Fibroblast of lung (primary cell): ENCODE results near the gene GRAP. TPM values are rescaled to one million over a fixed set of nuclear protein-coding genes. Genes with fewer than 3 reads are reported as not detected.

Source experiments
- DNase-seq, 2 donors: peaks; one replicate each; pipeline versions ENCODE4 v3.0.0 to v3.0.0-alpha.2; 2010; ENCODE audit warnings: low read depth in 2 of 2
- H2AFZ ChIP-seq: 2 replicates; pipeline ENCODE4 v1.5.1; 2012; ENCODE audit warnings: low read length, control low read depth, inconsistent platforms
- H3K27ac ChIP-seq: 2 replicates; pipeline ENCODE4 v1.5.1; 2011; ENCODE audit warnings: low read length, control low read depth; ENCODE audit not compliant: insufficient read depth
- H3K27me3 ChIP-seq: 2 replicates; pipeline ENCODE4 v1.5.1; 2011; ENCODE audit warnings: mild to moderate bottlenecking, low read length; ENCODE audit not compliant: control insufficient read depth, insufficient read depth
- H3K36me3 ChIP-seq: 2 replicates; pipeline ENCODE4 v1.5.1; 2011; ENCODE audit warnings: low read length; ENCODE audit not compliant: control insufficient read depth, insufficient read depth
- H3K4me1 ChIP-seq: 2 replicates; pipeline ENCODE4 v1.5.1; 2011; ENCODE audit warnings: low read length; ENCODE audit not compliant: control insufficient read depth, insufficient read depth; ENCODE audit errors: extremely low read depth
- H3K4me2 ChIP-seq: 2 replicates; pipeline ENCODE4 v1.5.1; 2011; ENCODE audit warnings: low read length, control low read depth; ENCODE audit not compliant: insufficient read depth; ENCODE audit errors: extremely low read depth
- H3K4me3 ChIP-seq, 4 experiments: fragments of 200-600 bp in 1 of 4; sonication (generic) in 1 of 4; replicated peaks in 1 of 4; 2 replicates each; pipeline ENCODE4 v1.5.1; 2011 to 2016; ENCODE audit warnings: low read length in 4 of 4, low read depth in 3 of 4, mild to moderate bottlenecking in 3 of 4, control low read depth in 2 of 4, inconsistent platforms in 1 of 4, mixed read lengths in 1 of 4; ENCODE audit not compliant: insufficient read depth in 1 of 4; ENCODE audit errors: control extremely low read depth in 1 of 4
- H3K79me2 ChIP-seq: 2 replicates; pipeline ENCODE4 v1.5.1; 2012; ENCODE audit warnings: mild to moderate bottlenecking, low read length, inconsistent platforms; ENCODE audit not compliant: control insufficient read depth, insufficient read depth
- H3K9ac ChIP-seq: 2 replicates; pipeline ENCODE4 v1.5.1; 2011; ENCODE audit warnings: mild to moderate bottlenecking, low read length, control low read depth; ENCODE audit not compliant: insufficient read depth
- H3K9me3 ChIP-seq: 2 replicates; pipeline ENCODE4 v1.5.1; 2012; ENCODE audit warnings: low read depth, low read length; ENCODE audit not compliant: control insufficient read depth, insufficient read depth
- H4K20me1 ChIP-seq: 2 replicates; pipeline ENCODE4 v1.5.1; 2011; ENCODE audit warnings: low read length; ENCODE audit not compliant: control insufficient read depth, insufficient read depth; ENCODE audit errors: extremely low read depth
- CTCF ChIP-seq, 2 donors: IDR thresholded peaks in 1 of 2; conservative IDR thresholded peaks in 1 of 2; 1 replicate in 1 of 2; 2 replicates in 1 of 2; pipeline ENCODE4 v1.5.1; 2011 to 2012; ENCODE audit warnings: low read length in 2 of 2, control low read depth in 1 of 2, inconsistent platforms in 1 of 2, low read depth in 1 of 2, mild to moderate bottlenecking in 1 of 2
- EZH2 ChIP-seq: IDR thresholded peaks from 2 replicates; pipeline ENCODE4 v1.5.1; 2012; ENCODE audit warnings: low read length, control low read depth, mild to moderate bottlenecking; ENCODE audit errors: missing control alignments
- polyA plus RNA-seq, 2 donors: library from polyadenylated mRNA; depleted of rRNA in 1 of 2; stranded (reverse) in 1 of 2; unstranded in 1 of 2; fragments of >200 nt; gene quantifications; 2 replicates each; pipeline ENCODE4 v1.2.1, GENCODE V29; 2011 to 2012; ENCODE audit warnings: missing spikeins in 1 of 2
- total RNA-seq: library from RNA; depleted of rRNA; stranded (reverse); fragments of >200 nt; gene quantifications from 2 replicates; pipeline ENCODE4 v1.2.1, GENCODE V29; 2014

Gene GRAP
- total and polyA plus RNA-seq, 2 donors (not counting 1 experiment from before 2014, with no cell fraction given), result 0.10 TPM; not detected in 1

GRCh38 chr17:18980682-18981334, 65.9 kb downstream of the GRAP start:
- DNase-seq, result peak in 1 of 2 donors; percentile 70
- no peak overlapping the region for H3K4me2 ChIP-seq

GRCh38 chr17:18978655-18979054, 68.1 kb downstream of the GRAP start:
- Histone ChIP-seq H3K4me3 (no peak overlapping the region), H3K27ac (no peak overlapping the region), H3K36me3 (peaks cover 8% of the 10 kb centered on the region), H4K20me1 (no peaks in the 10 kb centered on the region), H3K4me2 (no peak overlapping the region), H3K4me1 (peaks cover 16% of the 10 kb centered on the region), H3K9me3 (no peaks in the 10 kb centered on the region), H3K27me3 (no peaks in the 10 kb centered on the region), H3K79me2 (no peaks in the 10 kb centered on the region), H3K9ac (no peak overlapping the region), H2AFZ (no peak overlapping the region)
- DNase-seq, result no peak
- TF ChIP-seq EZH2 (no peak), CTCF (conservative IDR thresholded peaks at IDR 0.05 in 1 of 2, IDR thresholded peaks at IDR 0.05 in 1 of 2; ENCODE audit: low read depth in 1 of 2, low read length in 2 of 2) (no peak)

More at GRCh38 chr17:18980682-18981334, 65.9 kb downstream of the GRAP start:
- Histone ChIP-seq H3K79me2 (no peaks in the 10 kb centered on the region), H3K9ac (no peak overlapping the region), H3K9me3 (no peaks in the 10 kb centered on the region), H2AFZ (no peak overlapping the region), H3K27me3 (no peaks in the 10 kb centered on the region), H3K4me3 (no peak overlapping the region), H3K36me3 (peaks cover 10% of the 10 kb centered on the region), H3K4me1 (peaks cover 20% of the 10 kb centered on the region), H4K20me1 (no peaks in the 10 kb centered on the region), H3K27ac (peak overlapping the region; percentile 69)
- TF ChIP-seq CTCF (conservative IDR thresholded peaks at IDR 0.05 in 1 of 2, IDR thresholded peaks at IDR 0.05 in 1 of 2; ENCODE audit: low read depth in 1 of 2, low read length in 2 of 2) (no peak), EZH2 (no peak)

- no peak overlapping the region for H3K4me2 ChIP-seq
- H2AFZ ChIP-seq, result no peak overlapping the region
- no peak overlapping the region for H3K9ac ChIP-seq
- H3K27ac ChIP-seq, result no peak overlapping the region
- H3K9me3 ChIP-seq, result no peaks in the 10 kb centered on the region
- peaks cover 16% of the 10 kb centered on the region for H3K4me1 ChIP-seq
- H3K27me3 ChIP-seq, result no peaks in the 10 kb centered on the region
- H3K4me3 ChIP-seq, result no peak overlapping the region
- H3K36me3 ChIP-seq, result peaks cover 8% of the 10 kb centered on the region
- no peaks in the 10 kb centered on the region for H3K79me2 ChIP-seq
- TF ChIP-seq CTCF (conservative IDR thresholded peaks at IDR 0.05 in 1 of 2, IDR thresholded peaks at IDR 0.05 in 1 of 2; ENCODE audit: low read depth in 1 of 2, low read length in 2 of 2), result no peak
- TF ChIP-seq EZH2, result no peak
- DNase-seq, result no peak
- H4K20me1 ChIP-seq, result no peaks in the 10 kb centered on the region
These were observed 68.7 kb downstream of the GRAP start for GRCh38 chr17:18978050-18978449.
